ENCODE results near the gene COMMD3.

DNA sequence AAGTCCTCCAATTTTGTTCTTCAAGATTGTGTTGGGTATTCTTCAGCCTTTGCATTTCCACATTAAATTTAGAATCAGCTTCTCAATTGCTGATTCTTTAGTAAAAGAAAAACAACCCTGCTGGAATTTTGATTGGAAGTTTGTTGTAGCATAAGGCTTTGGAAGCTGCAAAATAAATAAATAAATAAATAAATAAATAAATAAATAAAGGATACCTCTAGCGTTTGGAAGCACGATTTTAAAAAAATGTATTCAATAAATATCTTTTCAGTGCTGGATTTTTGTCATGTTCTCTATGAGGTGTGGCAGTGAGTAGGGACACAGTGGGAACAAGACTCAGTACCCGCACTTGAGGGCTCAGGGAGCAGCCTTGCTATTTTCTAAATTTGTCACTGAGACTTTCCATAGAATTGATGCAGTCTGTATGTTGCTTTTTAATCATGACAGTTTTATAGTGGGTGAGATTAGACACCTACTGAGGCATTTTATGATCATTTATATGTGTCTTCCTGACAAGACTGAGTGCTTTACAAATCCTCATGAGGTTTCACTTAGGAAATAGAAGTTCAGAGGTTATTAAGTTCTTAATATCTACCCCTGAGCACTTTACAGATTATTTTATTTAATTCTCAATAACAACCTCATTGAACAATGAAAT is 22.3 kb upstream of the COMMD3 start:
- TF ChIP-seq, protein P1, sequence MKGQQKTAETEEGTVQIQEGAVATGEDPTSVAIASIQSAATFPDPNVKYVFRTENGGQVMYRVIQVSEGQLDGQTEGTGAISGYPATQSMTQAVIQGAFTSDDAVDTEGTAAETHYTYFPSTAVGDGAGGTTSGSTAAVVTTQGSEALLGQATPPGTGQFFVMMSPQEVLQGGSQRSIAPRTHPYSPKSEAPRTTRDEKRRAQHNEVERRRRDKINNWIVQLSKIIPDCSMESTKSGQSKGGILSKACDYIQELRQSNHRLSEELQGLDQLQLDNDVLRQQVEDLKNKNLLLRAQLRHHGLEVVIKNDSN (CRISPR knock-in tag; IDR thresholded peaks at IDR 0.05), result no peak
- TF ChIP-seq, protein P2, sequence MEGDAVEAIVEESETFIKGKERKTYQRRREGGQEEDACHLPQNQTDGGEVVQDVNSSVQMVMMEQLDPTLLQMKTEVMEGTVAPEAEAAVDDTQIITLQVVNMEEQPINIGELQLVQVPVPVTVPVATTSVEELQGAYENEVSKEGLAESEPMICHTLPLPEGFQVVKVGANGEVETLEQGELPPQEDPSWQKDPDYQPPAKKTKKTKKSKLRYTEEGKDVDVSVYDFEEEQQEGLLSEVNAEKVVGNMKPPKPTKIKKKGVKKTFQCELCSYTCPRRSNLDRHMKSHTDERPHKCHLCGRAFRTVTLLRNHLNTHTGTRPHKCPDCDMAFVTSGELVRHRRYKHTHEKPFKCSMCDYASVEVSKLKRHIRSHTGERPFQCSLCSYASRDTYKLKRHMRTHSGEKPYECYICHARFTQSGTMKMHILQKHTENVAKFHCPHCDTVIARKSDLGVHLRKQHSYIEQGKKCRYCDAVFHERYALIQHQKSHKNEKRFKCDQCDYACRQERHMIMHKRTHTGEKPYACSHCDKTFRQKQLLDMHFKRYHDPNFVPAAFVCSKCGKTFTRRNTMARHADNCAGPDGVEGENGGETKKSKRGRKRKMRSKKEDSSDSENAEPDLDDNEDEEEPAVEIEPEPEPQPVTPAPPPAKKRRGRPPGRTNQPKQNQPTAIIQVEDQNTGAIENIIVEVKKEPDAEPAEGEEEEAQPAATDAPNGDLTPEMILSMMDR (IDR thresholded peaks at IDR 0.05), result no peak
- TF ChIP-seq NR2C2 (CRISPR knock-in tag; IDR thresholded peaks at IDR 0.05) (no peak), ZNF232 (CRISPR knock-in tag; IDR thresholded peaks at IDR 0.05) (no peak), OVOL2 (CRISPR knock-in tag; IDR thresholded peaks at IDR 0.05; ENCODE audit: borderline replicate concordance) (no peak), ELF4 (CRISPR knock-in tag; IDR thresholded peaks at IDR 0.05; ENCODE audit: low read depth) (no peak), CREM (CRISPR knock-in tag; IDR thresholded peaks at IDR 0.05) (no peak), GABPB1 (CRISPR knock-in tag; IDR thresholded peaks at IDR 0.05) (no peak), ZNF423 (CRISPR knock-in tag; IDR thresholded peaks at IDR 0.05) (no peak)
- TF ChIP-seq, protein P3, sequence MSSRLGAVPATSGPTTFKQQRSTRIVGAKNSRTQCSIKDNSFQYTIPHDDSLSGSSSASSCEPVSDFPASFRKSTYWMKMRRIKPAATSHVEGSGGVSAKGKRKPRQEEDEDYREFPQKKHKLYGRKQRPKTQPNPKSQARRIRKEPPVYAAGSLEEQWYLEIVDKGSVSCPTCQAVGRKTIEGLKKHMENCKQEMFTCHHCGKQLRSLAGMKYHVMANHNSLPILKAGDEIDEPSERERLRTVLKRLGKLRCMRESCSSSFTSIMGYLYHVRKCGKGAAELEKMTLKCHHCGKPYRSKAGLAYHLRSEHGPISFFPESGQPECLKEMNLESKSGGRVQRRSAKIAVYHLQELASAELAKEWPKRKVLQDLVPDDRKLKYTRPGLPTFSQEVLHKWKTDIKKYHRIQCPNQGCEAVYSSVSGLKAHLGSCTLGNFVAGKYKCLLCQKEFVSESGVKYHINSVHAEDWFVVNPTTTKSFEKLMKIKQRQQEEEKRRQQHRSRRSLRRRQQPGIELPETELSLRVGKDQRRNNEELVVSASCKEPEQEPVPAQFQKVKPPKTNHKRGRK (CRISPR knock-in tag; IDR thresholded peaks at IDR 0.05; ENCODE audit: borderline replicate concordance), result no peak
- TF ChIP-seq, protein P4, sequence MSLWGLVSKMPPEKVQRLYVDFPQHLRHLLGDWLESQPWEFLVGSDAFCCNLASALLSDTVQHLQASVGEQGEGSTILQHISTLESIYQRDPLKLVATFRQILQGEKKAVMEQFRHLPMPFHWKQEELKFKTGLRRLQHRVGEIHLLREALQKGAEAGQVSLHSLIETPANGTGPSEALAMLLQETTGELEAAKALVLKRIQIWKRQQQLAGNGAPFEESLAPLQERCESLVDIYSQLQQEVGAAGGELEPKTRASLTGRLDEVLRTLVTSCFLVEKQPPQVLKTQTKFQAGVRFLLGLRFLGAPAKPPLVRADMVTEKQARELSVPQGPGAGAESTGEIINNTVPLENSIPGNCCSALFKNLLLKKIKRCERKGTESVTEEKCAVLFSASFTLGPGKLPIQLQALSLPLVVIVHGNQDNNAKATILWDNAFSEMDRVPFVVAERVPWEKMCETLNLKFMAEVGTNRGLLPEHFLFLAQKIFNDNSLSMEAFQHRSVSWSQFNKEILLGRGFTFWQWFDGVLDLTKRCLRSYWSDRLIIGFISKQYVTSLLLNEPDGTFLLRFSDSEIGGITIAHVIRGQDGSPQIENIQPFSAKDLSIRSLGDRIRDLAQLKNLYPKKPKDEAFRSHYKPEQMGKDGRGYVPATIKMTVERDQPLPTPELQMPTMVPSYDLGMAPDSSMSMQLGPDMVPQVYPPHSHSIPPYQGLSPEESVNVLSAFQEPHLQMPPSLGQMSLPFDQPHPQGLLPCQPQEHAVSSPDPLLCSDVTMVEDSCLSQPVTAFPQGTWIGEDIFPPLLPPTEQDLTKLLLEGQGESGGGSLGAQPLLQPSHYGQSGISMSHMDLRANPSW (CRISPR knock-in tag; conservative IDR thresholded peaks at IDR 0.05; ENCODE audit: low read depth), result no peak
